HG03045 (cell line): ENCODE data around the gene TIAL1.
"Not testable (repeated sequence)": the region's sequence is repeated elsewhere in the genome, so short reads cannot be mapped to it uniquely, and the experiment has no call there.

Experiments
- ATAC-seq: cut with Tn5 transposase; IDR thresholded peaks from one replicate; pipeline ENCODE4 v1.9.1; 2021; ENCODE audit warnings: mild to moderate bottlenecking, moderate library complexity; ENCODE audit not compliant: unreplicated experiment

Gene TIAL1, protein sequence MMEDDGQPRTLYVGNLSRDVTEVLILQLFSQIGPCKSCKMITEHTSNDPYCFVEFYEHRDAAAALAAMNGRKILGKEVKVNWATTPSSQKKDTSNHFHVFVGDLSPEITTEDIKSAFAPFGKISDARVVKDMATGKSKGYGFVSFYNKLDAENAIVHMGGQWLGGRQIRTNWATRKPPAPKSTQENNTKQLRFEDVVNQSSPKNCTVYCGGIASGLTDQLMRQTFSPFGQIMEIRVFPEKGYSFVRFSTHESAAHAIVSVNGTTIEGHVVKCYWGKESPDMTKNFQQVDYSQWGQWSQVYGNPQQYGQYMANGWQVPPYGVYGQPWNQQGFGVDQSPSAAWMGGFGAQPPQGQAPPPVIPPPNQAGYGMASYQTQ

DNA sequence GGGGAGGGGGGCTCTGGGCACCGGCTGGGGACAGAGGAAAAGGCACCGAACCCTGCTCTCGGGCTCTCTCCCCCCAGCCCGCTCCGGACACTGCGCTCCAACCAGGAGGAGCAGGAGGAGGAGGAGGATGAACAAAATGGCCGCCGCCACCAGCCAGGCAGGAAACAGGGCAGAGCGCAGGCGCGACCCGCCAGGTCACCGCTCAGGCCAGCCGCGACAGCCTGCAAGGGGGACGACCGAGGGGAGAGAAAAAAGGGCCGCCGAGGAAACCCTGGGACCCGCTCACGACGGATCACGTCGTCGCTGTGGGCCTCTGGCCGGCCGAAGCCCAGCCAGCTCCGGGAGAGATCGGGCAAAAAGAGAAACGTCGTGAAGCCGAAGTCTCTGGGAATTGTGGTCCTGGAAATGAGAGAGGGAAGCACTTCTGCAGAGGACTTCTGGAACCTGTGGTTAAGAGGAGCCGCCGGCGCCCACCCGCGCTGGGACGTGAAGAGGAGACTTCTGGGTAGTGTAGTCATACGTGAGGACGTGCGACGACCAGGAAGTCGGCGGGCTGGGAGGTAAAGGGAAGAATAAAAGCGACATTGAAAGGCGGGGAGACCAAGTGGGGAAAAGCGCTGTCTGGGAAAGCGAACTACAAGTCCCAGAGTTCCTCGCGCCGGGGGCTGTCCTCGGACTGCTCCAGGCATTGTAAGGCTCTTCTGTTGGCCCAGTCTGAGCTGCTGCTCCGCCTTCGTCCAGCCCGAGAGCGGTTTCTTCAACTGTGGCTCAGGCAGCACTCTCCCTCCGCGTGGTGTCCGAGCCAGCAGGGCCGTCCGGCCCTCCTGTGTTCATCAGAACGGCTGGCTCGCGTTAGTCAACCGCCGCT is at the start of gene TIAL1:
TIAL1 (minus strand) TSS at position 428 of the 868 bp plus-strand sequence. CDS start 499 bp downstream, outside the sequence.
- peak; percentile 88 for ATAC-seq

GRCh38 chr10:119644994-119645393 is 48.2 kb upstream of the TIAL1 start:
- no peak for ATAC-seq

DNA sequence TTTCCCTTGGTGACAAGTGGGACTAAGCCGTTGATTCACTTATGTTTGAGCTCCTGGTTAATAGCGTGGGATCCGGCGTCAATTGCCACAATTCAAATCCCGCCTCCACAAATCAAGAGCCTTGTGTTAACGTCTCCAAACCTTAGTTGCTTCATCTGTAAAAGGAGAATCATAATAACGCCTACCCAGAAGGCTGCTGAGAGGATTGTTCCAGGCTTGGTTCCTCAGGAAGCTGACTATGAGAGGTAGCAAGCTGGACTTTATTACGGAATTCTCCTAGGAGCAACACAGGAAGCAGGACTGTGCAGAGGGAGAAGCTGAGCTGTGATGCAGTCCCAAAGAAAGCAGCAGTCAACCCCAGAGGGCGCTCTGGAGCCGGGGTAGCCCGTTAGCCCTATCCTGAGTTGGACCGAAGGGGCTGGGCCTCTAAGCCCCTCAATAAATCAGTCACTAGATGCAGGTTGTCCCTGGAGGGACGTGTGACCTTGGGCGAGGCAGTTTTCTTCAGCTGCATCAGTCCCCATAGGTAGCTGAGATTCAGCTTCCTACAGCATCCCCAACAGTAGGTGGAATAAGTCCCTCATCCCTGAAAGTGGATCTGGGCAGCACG is 47.5 kb upstream of the TIAL1 start:
- no peak for ATAC-seq

- ATAC-seq, result no peak
Measured at GRCh38 chr10:119643306-119644204, 46.8 kb upstream of the TIAL1 start.

DNA sequence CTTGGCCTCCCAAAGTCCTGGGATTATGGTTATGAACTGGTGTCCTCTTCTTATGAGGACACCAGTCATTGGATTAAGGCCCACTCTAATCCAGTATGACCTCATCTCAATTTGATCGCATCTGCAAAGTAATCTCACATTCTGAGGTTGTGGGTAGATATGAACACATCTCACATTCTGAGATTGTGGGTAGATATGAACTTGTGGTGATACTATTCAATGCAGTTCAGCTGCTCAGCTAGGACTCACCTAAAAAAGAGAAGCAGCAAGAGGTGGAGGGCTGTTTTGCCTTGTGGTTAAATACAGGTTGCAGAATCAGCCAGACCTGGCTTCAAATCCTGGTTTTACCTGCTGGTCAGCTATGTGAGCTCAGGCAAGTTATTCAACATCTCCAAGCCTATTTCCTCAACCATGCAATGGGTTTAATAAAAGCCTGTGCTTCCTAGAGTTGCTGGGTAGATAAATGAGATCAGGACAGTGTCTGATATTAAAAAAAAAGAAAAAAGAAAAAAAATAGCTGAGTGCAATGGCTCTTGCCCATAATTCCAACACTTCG is 45.9 kb upstream of the TIAL1 start:
- ATAC-seq, result no peak

DNA sequence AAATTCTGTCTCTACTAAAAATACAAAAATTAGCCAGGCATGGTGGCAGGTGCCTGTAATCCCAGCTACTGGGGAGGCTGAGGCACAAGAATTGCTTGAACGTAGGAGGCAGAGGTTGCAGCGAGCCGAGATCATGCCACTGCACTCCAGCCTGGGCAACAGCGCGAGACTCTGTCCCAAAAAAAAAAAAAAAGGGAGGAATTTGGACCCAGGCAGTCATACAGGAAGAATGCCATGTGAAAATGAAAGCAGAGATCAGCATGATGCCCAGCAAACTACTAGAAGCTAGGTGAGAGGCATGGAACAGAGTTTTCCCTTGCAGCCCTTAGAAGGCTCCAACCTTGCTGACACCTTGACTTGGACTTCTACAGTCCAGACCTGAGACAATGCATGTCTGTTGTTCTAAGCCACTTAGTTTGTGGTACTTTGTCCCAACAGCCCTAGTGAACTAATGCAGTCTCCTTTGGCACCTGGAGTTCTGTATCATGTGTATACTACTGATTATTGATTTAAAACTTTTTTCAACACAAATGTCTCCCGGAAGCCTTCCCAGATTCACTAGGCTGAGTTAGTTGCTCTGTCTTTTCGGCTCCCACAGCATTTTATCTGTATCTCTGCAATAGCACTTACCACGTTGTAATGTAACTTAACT is 44.2 kb upstream of the TIAL1 start:
- ATAC-seq, result no peak

- ATAC-seq, result no peak
Measured at GRCh38 chr10:119640384-119640783, 43.6 kb upstream of the TIAL1 start.

- ATAC-seq, result no peak
Measured at GRCh38 chr10:119638982-119639381, 42.2 kb upstream of the TIAL1 start.

- ATAC-seq, result no peak
Measured at GRCh38 chr10:119637631-119638030, 40.9 kb upstream of the TIAL1 start.

DNA sequence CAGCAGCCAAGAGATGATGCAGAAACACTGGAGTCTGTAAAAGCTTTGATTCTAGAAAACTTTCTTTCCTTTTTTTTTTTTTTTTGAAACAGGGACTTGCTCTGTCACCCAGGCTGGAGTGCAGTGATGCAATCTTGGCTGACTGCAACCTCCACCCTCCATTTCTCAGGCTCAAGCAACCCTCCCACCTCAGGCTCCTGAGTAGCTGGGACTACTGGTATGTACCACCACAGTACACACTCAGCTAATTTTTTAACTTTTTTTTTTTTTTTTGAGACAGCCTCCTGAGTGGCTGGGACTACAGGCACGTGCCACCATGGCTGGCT is 37.4 kb upstream of the TIAL1 start:
- no peak for ATAC-seq

GRCh38 chr10:119633538-119634218 is 36.9 kb upstream of the TIAL1 start:
- ATAC-seq, result no peak

DNA sequence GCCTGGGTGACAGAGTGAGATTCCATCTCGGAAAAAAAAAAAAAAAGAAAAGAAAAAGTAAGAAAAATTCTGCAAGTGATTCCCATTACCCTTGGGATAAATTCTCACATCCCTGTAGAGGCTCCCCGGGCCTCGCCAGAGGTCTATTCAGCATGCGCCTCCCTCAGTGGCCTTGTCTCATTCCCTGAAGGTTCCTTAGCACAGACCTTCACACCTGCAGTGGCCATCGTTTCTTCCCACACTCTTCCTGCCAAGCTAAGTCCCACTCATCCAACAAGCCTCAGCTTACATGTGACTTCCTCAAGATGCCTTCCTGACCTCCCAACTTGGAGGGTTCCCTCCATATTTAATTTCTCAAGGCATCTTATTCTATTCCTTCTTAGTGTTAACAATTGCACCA is 33.5 kb upstream of the TIAL1 start:
- ATAC-seq, result no peak

- ATAC-seq, result no peak
Measured at GRCh38 chr10:119625570-119626280, 29.0 kb upstream of the TIAL1 start.

DNA sequence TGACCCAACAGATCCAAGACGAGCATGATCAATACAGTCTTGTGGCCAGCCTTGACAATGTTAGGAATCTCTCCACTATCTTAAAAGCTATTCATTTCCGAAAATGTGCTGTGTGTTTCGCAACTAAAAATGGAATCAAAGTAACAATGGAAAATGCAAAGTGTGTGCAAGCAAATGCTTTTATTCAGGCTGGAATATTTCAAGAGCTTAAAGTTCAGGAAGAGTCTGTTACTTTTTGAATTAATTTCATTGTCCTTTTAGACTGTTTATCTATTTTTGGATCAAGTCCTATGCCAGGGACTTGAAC is 24.3 kb upstream of the TIAL1 start:
- no peak for ATAC-seq

- no peak for ATAC-seq
Measured at GRCh38 chr10:119620241-119621077, 23.7 kb upstream of the TIAL1 start.

DNA sequence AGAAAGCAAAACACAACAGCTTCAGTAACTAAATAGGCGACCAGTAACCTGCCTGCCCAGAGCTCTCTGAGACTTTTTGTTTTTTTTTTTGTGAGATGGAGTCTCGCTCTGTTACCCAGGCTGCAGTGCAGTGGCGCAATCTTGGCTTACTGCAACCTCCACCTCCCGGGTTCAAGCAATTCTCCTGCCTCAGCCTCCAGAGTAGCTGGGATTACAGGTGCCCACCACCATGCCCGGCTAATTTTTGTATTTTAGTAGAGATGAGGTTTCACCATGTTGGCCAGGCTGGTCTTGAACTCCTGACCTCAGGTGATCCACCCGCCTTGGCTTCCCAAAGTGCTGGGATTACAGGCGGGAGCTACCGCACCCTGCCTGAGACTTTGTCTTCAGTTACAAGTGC is 23.0 kb upstream of the TIAL1 start:
- not testable (repeated sequence) for ATAC-seq

- no peak for ATAC-seq
Measured at GRCh38 chr10:119619215-119619614, 22.5 kb upstream of the TIAL1 start.
